ENCODE results near the gene ABCA2. TPM values are rescaled to one million over a fixed set of nuclear protein-coding genes. Genes with fewer than 3 reads are reported as not detected.

Gene ABCA2
- total RNA-seq, 1 donor from 2014 or later, result 62.4 TPM

DNA sequence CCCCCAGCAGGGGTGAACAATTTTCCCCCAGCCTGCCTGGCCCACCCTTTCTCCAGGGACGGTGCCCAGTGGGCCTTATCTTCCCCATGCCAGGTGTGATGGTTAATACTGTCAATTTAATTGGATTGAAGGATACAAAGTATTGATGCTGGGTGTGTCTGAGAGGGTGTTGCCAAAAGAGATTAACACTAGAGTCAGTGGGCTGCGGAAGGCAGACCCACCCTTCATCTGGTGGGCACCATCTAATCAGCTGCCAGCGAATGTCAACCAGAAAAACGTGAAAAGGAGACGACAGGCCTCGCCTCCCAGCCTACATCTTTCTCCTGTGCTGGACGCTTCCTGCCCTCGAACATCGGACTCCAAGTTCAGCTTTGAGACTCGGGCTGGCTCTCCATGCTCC is 9.4 kb upstream of the ABCA2 start:
- DNase-seq (ENCODE audit: low spot score), result no peak
- Mint-ChIP-seq H3K4me1 (ENCODE audit: low read depth) (no peaks in the 10 kb centered on the region), H3K36me3 (ENCODE audit: low read depth) (peaks cover 4% of the 10 kb centered on the region), H3K27ac (ENCODE audit: unreplicated experiment) (no peak overlapping the region), H3K9me3 (ENCODE audit: low read depth) (no peaks in the 10 kb centered on the region), H3K4me3 (ENCODE audit: unreplicated experiment) (no peak overlapping the region), H3K27me3 (ENCODE audit: low read depth) (no peaks in the 10 kb centered on the region)
- TF ChIP-seq, protein P1, sequence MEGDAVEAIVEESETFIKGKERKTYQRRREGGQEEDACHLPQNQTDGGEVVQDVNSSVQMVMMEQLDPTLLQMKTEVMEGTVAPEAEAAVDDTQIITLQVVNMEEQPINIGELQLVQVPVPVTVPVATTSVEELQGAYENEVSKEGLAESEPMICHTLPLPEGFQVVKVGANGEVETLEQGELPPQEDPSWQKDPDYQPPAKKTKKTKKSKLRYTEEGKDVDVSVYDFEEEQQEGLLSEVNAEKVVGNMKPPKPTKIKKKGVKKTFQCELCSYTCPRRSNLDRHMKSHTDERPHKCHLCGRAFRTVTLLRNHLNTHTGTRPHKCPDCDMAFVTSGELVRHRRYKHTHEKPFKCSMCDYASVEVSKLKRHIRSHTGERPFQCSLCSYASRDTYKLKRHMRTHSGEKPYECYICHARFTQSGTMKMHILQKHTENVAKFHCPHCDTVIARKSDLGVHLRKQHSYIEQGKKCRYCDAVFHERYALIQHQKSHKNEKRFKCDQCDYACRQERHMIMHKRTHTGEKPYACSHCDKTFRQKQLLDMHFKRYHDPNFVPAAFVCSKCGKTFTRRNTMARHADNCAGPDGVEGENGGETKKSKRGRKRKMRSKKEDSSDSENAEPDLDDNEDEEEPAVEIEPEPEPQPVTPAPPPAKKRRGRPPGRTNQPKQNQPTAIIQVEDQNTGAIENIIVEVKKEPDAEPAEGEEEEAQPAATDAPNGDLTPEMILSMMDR (IDR thresholded peaks at IDR 0.05), result no peak

DNA sequence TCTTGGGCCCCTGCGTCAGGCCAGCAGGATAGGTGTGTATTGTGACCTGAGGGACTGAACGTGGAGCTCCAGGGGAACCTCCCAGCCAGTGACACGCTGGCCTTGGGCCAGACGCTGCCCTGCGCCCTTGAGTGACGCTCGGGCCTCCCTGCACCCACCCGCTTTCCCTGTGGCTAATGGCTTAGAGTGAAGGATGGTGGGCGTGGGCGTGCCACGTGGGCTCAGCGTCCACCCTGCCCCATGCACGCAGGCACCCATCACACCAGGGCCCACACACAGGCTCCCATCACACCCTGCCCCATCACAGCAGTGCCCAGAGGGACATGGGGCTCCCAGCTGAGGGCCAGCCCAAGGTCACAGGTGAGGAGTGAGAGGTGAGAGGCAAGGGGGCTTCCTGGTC is 9.0 kb upstream of the ABCA2 start:
- Mint-ChIP-seq H3K4me1 (ENCODE audit: low read depth) (no peaks in the 10 kb centered on the region), H3K4me3 (ENCODE audit: unreplicated experiment) (no peak overlapping the region), H3K36me3 (ENCODE audit: low read depth) (peaks cover 4% of the 10 kb centered on the region), H3K9me3 (ENCODE audit: low read depth) (no peaks in the 10 kb centered on the region), H3K27ac (ENCODE audit: unreplicated experiment) (no peak overlapping the region), H3K27me3 (ENCODE audit: low read depth) (no peaks in the 10 kb centered on the region)
- TF ChIP-seq, protein P1 (IDR thresholded peaks at IDR 0.05), result no peak
- DNase-seq (ENCODE audit: low spot score), result no peak

- Mint-ChIP-seq H3K36me3 (ENCODE audit: low read depth) (peaks cover 4% of the 10 kb centered on the region), H3K27me3 (ENCODE audit: low read depth) (no peaks in the 10 kb centered on the region), H3K27ac (ENCODE audit: unreplicated experiment) (no peak overlapping the region), H3K9me3 (ENCODE audit: low read depth) (no peaks in the 10 kb centered on the region), H3K4me1 (ENCODE audit: low read depth) (no peaks in the 10 kb centered on the region), H3K4me3 (ENCODE audit: unreplicated experiment) (no peak overlapping the region)
- TF ChIP-seq, protein P1 (IDR thresholded peaks at IDR 0.05), result no peak
- no peak for DNase-seq (ENCODE audit: low spot score)
Observed at GRCh38 chr9:137035937-137036336, 7.9 kb upstream of the ABCA2 start.

DNA sequence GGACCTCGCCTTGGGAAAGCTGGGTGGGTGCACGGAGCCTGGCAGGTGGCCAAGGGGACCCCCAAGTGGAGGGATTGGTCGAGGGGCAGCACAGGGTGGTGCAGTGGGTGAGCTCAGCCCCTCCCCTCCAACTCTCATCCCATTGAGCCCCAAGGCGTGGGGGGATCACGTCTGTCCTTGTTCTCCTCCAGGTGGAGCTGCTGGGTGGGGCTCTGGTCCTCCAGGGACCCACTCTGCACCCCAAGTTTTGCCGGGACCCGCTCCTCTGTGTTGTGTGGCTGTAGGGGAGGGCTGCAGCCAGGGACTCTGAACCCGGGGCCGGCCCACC is 7.4 kb upstream of the ABCA2 start:
- Mint-ChIP-seq H3K9me3 (ENCODE audit: low read depth) (no peaks in the 10 kb centered on the region), H3K27ac (ENCODE audit: unreplicated experiment) (no peak overlapping the region), H3K4me3 (ENCODE audit: unreplicated experiment) (no peak overlapping the region), H3K4me1 (ENCODE audit: low read depth) (no peaks in the 10 kb centered on the region), H3K27me3 (ENCODE audit: low read depth) (no peaks in the 10 kb centered on the region), H3K36me3 (ENCODE audit: low read depth) (peaks cover 4% of the 10 kb centered on the region)
- no peak for DNase-seq (ENCODE audit: low spot score)
- TF ChIP-seq, protein P1 (IDR thresholded peaks at IDR 0.05), result peak; percentile 71

DNA sequence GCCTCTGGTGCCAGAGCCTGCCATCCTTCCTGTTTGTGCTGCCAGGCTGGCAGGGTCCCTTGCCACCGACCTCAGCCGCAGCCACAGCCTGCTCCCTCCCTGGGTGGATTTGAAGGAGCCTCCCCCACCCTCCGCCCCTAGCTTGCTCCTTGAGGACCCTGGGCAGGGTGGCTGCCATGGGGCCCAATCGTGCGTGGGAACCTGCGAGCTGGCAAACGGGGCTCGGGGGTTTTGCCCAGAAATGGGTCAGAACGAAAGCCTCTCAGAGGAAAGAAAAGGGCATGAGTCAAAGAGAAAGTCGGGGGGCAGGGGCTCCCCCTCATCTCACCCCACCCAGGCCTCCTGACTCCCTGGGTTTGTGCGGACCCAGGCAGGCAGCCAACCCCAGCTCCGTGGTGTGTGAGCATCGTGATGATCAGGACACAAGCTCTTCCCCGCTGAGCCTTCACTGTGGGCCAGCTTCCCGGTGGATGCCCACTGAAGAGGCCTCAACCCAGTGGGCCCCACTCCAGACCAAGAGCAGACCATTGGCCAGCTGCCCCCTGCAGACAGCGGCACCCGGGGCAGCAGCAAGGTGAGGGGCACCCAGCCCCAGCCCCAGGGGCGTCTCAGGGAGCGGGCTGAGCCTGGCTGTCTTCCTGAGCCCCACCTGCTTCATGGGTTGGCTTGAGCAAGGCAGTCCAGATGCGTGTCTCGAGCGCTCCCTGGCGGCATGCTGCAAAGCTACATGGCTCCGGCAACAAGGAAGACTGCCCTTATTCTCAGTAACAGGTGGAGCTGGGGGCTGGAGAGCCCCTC is 6.9 kb upstream of the ABCA2 start:
- peaks cover 4% of the 10 kb centered on the region for H3K36me3 Mint-ChIP-seq (ENCODE audit: low read depth)

More for the DNA sequence above, 6.9 kb upstream of the ABCA2 start:
- Mint-ChIP-seq H3K4me1 (ENCODE audit: low read depth) (no peaks in the 10 kb centered on the region), H3K27ac (ENCODE audit: unreplicated experiment) (no peak overlapping the region), H3K9me3 (ENCODE audit: low read depth) (no peaks in the 10 kb centered on the region), H3K27me3 (ENCODE audit: low read depth) (no peaks in the 10 kb centered on the region), H3K4me3 (ENCODE audit: unreplicated experiment) (no peak overlapping the region)
- TF ChIP-seq, protein P1 (IDR thresholded peaks at IDR 0.05), result peak; percentile 85
- no peak for DNase-seq (ENCODE audit: low spot score)

Measured in chondrocyte (in vitro differentiated cells).